ES-I3 (cell line): Measurements from ENCODE around the gene GAL.

Experiments
- H3K36me3 ChIP-seq: 2 replicates; pipeline ENCODE4 v1.6.1; 2013; ENCODE audit warnings: mild to moderate bottlenecking, low read length, control low read depth, moderate library complexity; ENCODE audit not compliant: insufficient read depth
- H3K4me1 ChIP-seq: 2 replicates; pipeline ENCODE4 v1.6.1; 2013; ENCODE audit warnings: mild to moderate bottlenecking, control low read depth, low read length; ENCODE audit not compliant: insufficient read depth
- H3K9ac ChIP-seq: 2 replicates; pipeline ENCODE4 v1.6.1; 2013; ENCODE audit warnings: low read depth, mild to moderate bottlenecking, low read length, moderate library complexity
- H3K9me3 ChIP-seq: 2 replicates; pipeline ENCODE4 v1.6.1; 2013; ENCODE audit warnings: mild to moderate bottlenecking, low read length, moderate library complexity; ENCODE audit not compliant: control insufficient read depth, insufficient read depth

The GAL gene

DNA sequence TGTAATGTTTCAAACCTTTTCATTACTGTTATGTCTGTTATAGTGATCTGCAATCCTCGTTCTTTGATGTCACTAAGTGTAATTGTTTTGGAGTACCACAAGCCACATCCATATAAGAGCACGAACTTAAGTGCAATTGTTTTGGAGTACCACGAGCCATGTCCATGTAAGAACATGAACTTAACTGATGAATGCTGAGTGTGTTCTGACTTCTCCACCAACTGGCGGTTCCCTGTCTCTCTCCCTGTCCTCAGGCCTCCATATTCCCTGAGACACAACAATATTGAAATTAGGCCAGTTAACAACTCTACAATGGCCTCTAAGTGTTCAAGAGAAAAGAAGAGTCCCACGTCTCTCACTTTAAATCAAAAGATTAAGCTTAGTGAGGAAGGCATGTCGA lies 43.4 kb downstream of the GAL start:
- H3K9me3 ChIP-seq = no peaks in the 10 kb centered on the region
- no peak overlapping the region for H3K9ac ChIP-seq
- no peaks in the 10 kb centered on the region for H3K36me3 ChIP-seq
- H3K4me1 ChIP-seq = peaks cover 12% of the 10 kb centered on the region

DNA sequence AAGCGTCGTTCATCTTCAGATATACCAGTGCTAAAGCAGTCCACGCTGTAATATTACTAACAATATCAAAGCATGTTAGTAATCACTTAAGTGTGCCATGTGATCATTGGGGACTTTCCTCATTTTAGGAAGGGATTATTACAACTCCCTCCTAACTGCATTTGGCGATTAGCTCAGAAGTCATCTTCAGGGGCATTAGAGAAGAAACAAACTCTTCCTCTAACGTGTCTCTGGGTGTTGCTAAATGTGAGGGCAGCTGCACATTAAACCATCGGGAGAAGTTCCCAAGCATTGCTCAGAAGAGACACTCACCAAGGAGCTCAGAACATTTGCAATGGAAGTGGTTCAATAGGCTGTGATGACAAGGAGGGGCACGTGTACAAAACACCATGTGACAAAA lies 49.8 kb downstream of the GAL start:
- Histone ChIP-seq H3K9me3 (no peaks in the 10 kb centered on the region), H3K36me3 (peaks cover 3% of the 10 kb centered on the region; the same call in 1 of the 2 replicates), H3K4me1 (peaks cover 4% of the 10 kb centered on the region; the same call in 1 of the 2 replicates), H3K9ac (no peak overlapping the region)

- Histone ChIP-seq H3K9ac (no peak overlapping the region), H3K4me1 (peaks cover 2% of the 10 kb centered on the region; the same call in 1 of the 2 replicates), H3K9me3 (no peaks in the 10 kb centered on the region), H3K36me3 (peaks cover 5% of the 10 kb centered on the region; the same call in 1 of the 2 replicates)
Measured at GRCh38 chr11:68735125-68735524, 50.8 kb downstream of the GAL start.

- no peaks in the 10 kb centered on the region for H3K9me3 ChIP-seq
- H3K4me1 ChIP-seq = peaks cover 6% of the 10 kb centered on the region; the same call in 1 of the 2 replicates
- H3K36me3 ChIP-seq = peaks cover 7% of the 10 kb centered on the region; the same call in 1 of the 2 replicates
- no peak overlapping the region for H3K9ac ChIP-seq
Measured at GRCh38 chr11:68735646-68736045, 51.3 kb downstream of the GAL start.
